ENCODE measurements around the gene SELE. TPM values are rescaled to one million over a fixed set of nuclear protein-coding genes. Genes with fewer than 3 reads are reported as not detected.

Gene SELE
- total RNA-seq, 1 donor from 2014 or later = not detected

- H3K27ac ChIP-seq = no peak overlapping the region
- no peak overlapping the region for H3K4me3 ChIP-seq
- no peak overlapping the region for H2AFZ ChIP-seq (replicated peaks)
- Mint-ChIP-seq H3K36me3 (no peaks in the 10 kb centered on the region), H3K9me3 (peaks cover 19% of the 10 kb centered on the region), H3K4me3 (no peak overlapping the region), H3K27me3 (ENCODE audit: insufficient read depth, low read depth) (no peaks in the 10 kb centered on the region), H3K27ac (no peak overlapping the region), H3K4me1 (no peaks in the 10 kb centered on the region)
- no peaks in the 10 kb centered on the region for H4K20me1 ChIP-seq (ENCODE audit: low read depth)
- no peak overlapping the region for H3K4me2 ChIP-seq
- H3K4me1 ChIP-seq = no peaks in the 10 kb centered on the region
- peaks cover 8% of the 10 kb centered on the region for H3K27me3 ChIP-seq
- TF ChIP-seq EZH2phosphoT487 (IDR thresholded peaks at IDR 0.05) = no peak
- TF ChIP-seq, protein P1, sequence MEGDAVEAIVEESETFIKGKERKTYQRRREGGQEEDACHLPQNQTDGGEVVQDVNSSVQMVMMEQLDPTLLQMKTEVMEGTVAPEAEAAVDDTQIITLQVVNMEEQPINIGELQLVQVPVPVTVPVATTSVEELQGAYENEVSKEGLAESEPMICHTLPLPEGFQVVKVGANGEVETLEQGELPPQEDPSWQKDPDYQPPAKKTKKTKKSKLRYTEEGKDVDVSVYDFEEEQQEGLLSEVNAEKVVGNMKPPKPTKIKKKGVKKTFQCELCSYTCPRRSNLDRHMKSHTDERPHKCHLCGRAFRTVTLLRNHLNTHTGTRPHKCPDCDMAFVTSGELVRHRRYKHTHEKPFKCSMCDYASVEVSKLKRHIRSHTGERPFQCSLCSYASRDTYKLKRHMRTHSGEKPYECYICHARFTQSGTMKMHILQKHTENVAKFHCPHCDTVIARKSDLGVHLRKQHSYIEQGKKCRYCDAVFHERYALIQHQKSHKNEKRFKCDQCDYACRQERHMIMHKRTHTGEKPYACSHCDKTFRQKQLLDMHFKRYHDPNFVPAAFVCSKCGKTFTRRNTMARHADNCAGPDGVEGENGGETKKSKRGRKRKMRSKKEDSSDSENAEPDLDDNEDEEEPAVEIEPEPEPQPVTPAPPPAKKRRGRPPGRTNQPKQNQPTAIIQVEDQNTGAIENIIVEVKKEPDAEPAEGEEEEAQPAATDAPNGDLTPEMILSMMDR (IDR thresholded peaks at IDR 0.05) = no peak
- no peak for TF ChIP-seq EZH2 (IDR thresholded peaks at IDR 0.05)
- no peaks in the 10 kb centered on the region for H3K36me3 ChIP-seq
- H3K9ac ChIP-seq = no peak overlapping the region
- H3K9me3 ChIP-seq (ENCODE audit: low read depth) = no peaks in the 10 kb centered on the region
- DNase-seq (ENCODE audit: low spot score) = no peak
- no peaks in the 10 kb centered on the region for H3K79me2 ChIP-seq (ENCODE audit: low read depth)
- no peaks in the 10 kb centered on the region for H3F3A ChIP-seq (ENCODE audit: low read depth)
Observed at GRCh38 chr1:169712309-169712631, 21.6 kb downstream of the SELE start.

GRCh38 chr1:169711469-169712308, 22.2 kb downstream of the SELE start, which contains the start of gene SELL:
TSS of gene SELL (minus strand) at chr1:169711620. CDS start at chr1:169711498, 122 bp downstream.
- Histone ChIP-seq H3K27ac (no peak within 1 kb of the TSS), H3K4me3 (no peak within 1 kb of the TSS), H3K4me2 (no peak within 1 kb of the TSS), H2AFZ (replicated peaks) (no peak within 1 kb of the TSS), H3K9me3 (ENCODE audit: low read depth) (no peaks in the 10 kb centered on the region), H3K27me3 (peaks cover 12% of the 10 kb centered on the region), H3K4me1 (no peaks in the 10 kb centered on the region), H3K79me2 (ENCODE audit: low read depth) (no peaks in the 10 kb centered on the region), H3K9ac (no peak within 1 kb of the TSS), H3K36me3 (no peaks in the 10 kb centered on the region), H4K20me1 (ENCODE audit: low read depth) (no peaks in the 10 kb centered on the region), H3F3A (ENCODE audit: low read depth) (no peaks in the 10 kb centered on the region)
- no peaks in the 10 kb centered on the region for H3K27me3 Mint-ChIP-seq (ENCODE audit: insufficient read depth, low read depth)
- H3K27ac Mint-ChIP-seq = no peak within 1 kb of the TSS
- no peaks in the 10 kb centered on the region for H3K4me1 Mint-ChIP-seq
- no peak for TF ChIP-seq EZH2phosphoT487 (IDR thresholded peaks at IDR 0.05)
- TF ChIP-seq, protein P1 (IDR thresholded peaks at IDR 0.05) = peak; percentile 79
- DNase-seq (ENCODE audit: low spot score) = peak; percentile 71
- no peaks in the 10 kb centered on the region for H3K36me3 Mint-ChIP-seq
- no peak within 1 kb of the TSS for H3K4me3 Mint-ChIP-seq
- H3K9me3 Mint-ChIP-seq = peaks cover 16% of the 10 kb centered on the region

DNA sequence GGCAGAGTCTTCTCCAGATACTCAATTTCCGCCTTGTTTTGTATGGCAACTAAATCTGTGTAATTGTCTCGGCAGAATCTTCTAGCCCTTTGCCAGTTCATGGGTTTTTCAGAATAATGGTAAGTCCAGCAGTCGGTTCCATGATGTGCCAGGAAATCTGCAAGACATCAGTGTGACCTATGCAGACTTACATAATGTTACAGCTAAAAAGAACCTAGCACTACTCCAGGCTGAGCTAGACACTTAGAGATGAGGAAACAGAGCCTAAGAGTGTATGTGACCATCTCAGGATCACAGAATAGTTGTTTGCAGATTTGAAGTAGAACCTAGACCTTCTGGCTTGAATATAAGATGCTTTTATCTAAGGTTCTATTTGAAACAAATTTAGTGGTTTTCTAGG, 25.2 kb downstream of the SELE start:
- Histone ChIP-seq H3K4me3 (no peak overlapping the region), H3K79me2 (ENCODE audit: low read depth) (no peaks in the 10 kb centered on the region), H3K27me3 (peaks cover 23% of the 10 kb centered on the region), H3K36me3 (no peaks in the 10 kb centered on the region), H3K27ac (no peak overlapping the region), H3K4me2 (no peak overlapping the region), H4K20me1 (ENCODE audit: low read depth) (no peaks in the 10 kb centered on the region), H3F3A (ENCODE audit: low read depth) (no peaks in the 10 kb centered on the region), H3K9ac (no peak overlapping the region), H3K4me1 (no peaks in the 10 kb centered on the region), H2AFZ (replicated peaks) (no peak overlapping the region), H3K9me3 (ENCODE audit: low read depth) (no peaks in the 10 kb centered on the region)
- Mint-ChIP-seq H3K36me3 (no peaks in the 10 kb centered on the region), H3K27me3 (ENCODE audit: insufficient read depth, low read depth) (no peaks in the 10 kb centered on the region), H3K4me1 (no peaks in the 10 kb centered on the region), H3K4me3 (no peak overlapping the region), H3K9me3 (peaks cover 7% of the 10 kb centered on the region), H3K27ac (no peak overlapping the region)
- TF ChIP-seq, protein P1 (IDR thresholded peaks at IDR 0.05) = no peak
- no peak for TF ChIP-seq EZH2 (IDR thresholded peaks at IDR 0.05)
- no peak for TF ChIP-seq EZH2phosphoT487 (IDR thresholded peaks at IDR 0.05)
- no peak for DNase-seq (ENCODE audit: low spot score)
